A673 (cell line): Measurements from ENCODE around the gene FLNC. TPM values are rescaled to one million over a fixed set of nuclear protein-coding genes. Genes with fewer than 3 reads are reported as not detected.

Experiments
- BruUV-seq: library from RNA; stranded (reverse); fragments of 400-500 nt; replicated peaks from 2 replicates; lab custom pipeline; 2021; lab: Mats Ljungman, UMichigan
- CTCF ChIA-PET: fragments of 300-600 bp; sonication (Branson Sonifier 250); formaldehyde crosslinking; loops from one replicate; lab custom pipeline; 2022; ENCODE audit warnings: antibody characterized with exemption; lab: Charles Lee
- POLR2A ChIA-PET: fragments of 300-600 bp; sonication (Branson Sonifier 250); formaldehyde crosslinking; loops from one replicate; lab custom pipeline; 2022; ENCODE audit warnings: antibody characterized with exemption; ENCODE audit not compliant: low non-redundant PET; lab: Charles Lee
- DNase-seq: peaks from one replicate; pipeline ENCODE4 v3.0.0-alpha.2; 2015; ENCODE audit warnings: low spot score
- H3K27ac ChIP-seq: fragments of 200-600 bp; sonication (generic); 2 replicates; pipeline ENCODE4 v1.5.1; 2016; ENCODE audit warnings: mixed run types, low read depth, mild to moderate bottlenecking, mixed read lengths, antibody characterized with exemption, low read length; ENCODE audit not compliant: poor library complexity, severe bottlenecking
- H3K27me3 ChIP-seq: fragments of 200-600 bp; sonication (generic); replicated peaks from 2 replicates; pipeline ENCODE4 v1.6.1; 2017; ENCODE audit warnings: mixed run types, low read depth, mild to moderate bottlenecking, mixed read lengths, antibody characterized with exemption, low read length; ENCODE audit not compliant: insufficient read depth, poor library complexity
- H3K36me3 ChIP-seq: fragments of 200-600 bp; sonication (generic); 2 replicates; pipeline ENCODE4 v1.6.1; 2016; ENCODE audit warnings: mixed run types, mild to moderate bottlenecking, mixed read lengths, antibody characterized with exemption, low read length; ENCODE audit not compliant: insufficient read depth, poor library complexity, severe bottlenecking
- H3K4me1 ChIP-seq: fragments of 200-600 bp; sonication (generic); 2 replicates; pipeline ENCODE4 v1.6.1; 2017; ENCODE audit warnings: mixed run types, mild to moderate bottlenecking, mixed read lengths, antibody characterized with exemption, low read length; ENCODE audit not compliant: insufficient read depth, poor library complexity, severe bottlenecking
- H3K4me3 ChIP-seq: fragments of 200-600 bp; sonication (generic); 2 replicates; pipeline ENCODE4 v1.5.1; 2016; ENCODE audit warnings: low read depth, mixed run types, mild to moderate bottlenecking, mixed read lengths, low read length; ENCODE audit not compliant: poor library complexity, severe bottlenecking
- H3K9me3 ChIP-seq: fragments of 200-600 bp; sonication (generic); 2 replicates; pipeline ENCODE4 v1.6.1; 2016; ENCODE audit warnings: mixed run types, low read depth, mild to moderate bottlenecking, mixed read lengths, antibody characterized with exemption, low read length; ENCODE audit not compliant: poor library complexity, severe bottlenecking
- CTCF ChIP-seq: fragments of 300-800, 200-600 bp; sonication (generic); conservative IDR thresholded peaks from 2 replicates; pipeline ENCODE4 v1.5.1; 2017; ENCODE audit warnings: low read depth, mild to moderate bottlenecking, antibody characterized with exemption, low read length, moderate library complexity, mixed read lengths
- EZH2 ChIP-seq: fragments of 200-600 bp; sonication (generic); IDR thresholded peaks from 2 replicates; pipeline ENCODE4 v1.6.1; 2017; ENCODE audit warnings: borderline replicate concordance, low read depth, mild to moderate bottlenecking, mixed read lengths, antibody characterized with exemption, low read length; ENCODE audit not compliant: poor library complexity, severe bottlenecking
- intact Hi-C: fragments of 100-400 bp; cut with micrococcal nuclease; formaldehyde crosslinking; loops from one replicate; pipeline ENCODE4 v1.10.0; 2022; ENCODE audit not compliant: unreplicated experiment
- total RNA-seq: library from RNA; stranded (reverse); gene quantifications from 2 replicates; pipeline ENCODE4 v1.2.3, GENCODE V29; 2021

The FLNC gene
- total RNA-seq, 1 experiment from 2014 or later: 6.5 TPM

- Histone ChIP-seq H3K36me3 (no peaks in the 10 kb centered on the region), H3K4me3 (no peak overlapping the region), H3K27me3 (no peaks in the 10 kb centered on the region), H3K4me1 (no peaks in the 10 kb centered on the region), H3K9me3 (no peaks in the 10 kb centered on the region), H3K27ac (no peak overlapping the region)
- POLR2A ChIA-PET: no interaction called here
- DNase-seq: no peak
- intact Hi-C loops: no loop called here
- BruUV-seq: no TSS peak
- CTCF ChIA-PET: interaction anchor here (0.6 kb wide), 1 partner anchor 197 kb away, joined by 6 read pairs; no protein-coding TSS in a partner anchor
- TF ChIP-seq EZH2: no peak
- TF ChIP-seq CTCF: no peak
Observed at GRCh38 chr7:128801667-128802418, 28.4 kb upstream of the FLNC start.

GRCh38 chr7:128804484-128804883 lies 25.7 kb upstream of the FLNC start:
- ChIA-PET CTCF (no interaction called here), POLR2A (no interaction called here)
- Histone ChIP-seq H3K36me3 (no peaks in the 10 kb centered on the region), H3K9me3 (no peaks in the 10 kb centered on the region), H3K27me3 (no peaks in the 10 kb centered on the region), H3K4me1 (no peaks in the 10 kb centered on the region), H3K27ac (no peak overlapping the region), H3K4me3 (no peak overlapping the region)
- intact Hi-C loops: no loop called here
- no TSS peak for BruUV-seq
- TF ChIP-seq CTCF: no peak
- no peak for DNase-seq

GRCh38 chr7:128805225-128805624 lies 25.0 kb upstream of the FLNC start:
- H3K9me3 ChIP-seq: no peaks in the 10 kb centered on the region
- DNase-seq: no peak
- ChIA-PET CTCF (no interaction called here), POLR2A (no interaction called here)
- H3K4me1 ChIP-seq: no peaks in the 10 kb centered on the region
- H3K4me3 ChIP-seq: no peak overlapping the region
- no TSS peak for BruUV-seq
- H3K36me3 ChIP-seq: no peaks in the 10 kb centered on the region
- H3K27me3 ChIP-seq: no peaks in the 10 kb centered on the region
- no peak overlapping the region for H3K27ac ChIP-seq
- no peak for TF ChIP-seq CTCF
- TF ChIP-seq EZH2: no peak
- intact Hi-C loops: no loop called here
